SU-DHL-6 (cell line): ENCODE results near the gene SLC35F4.

Experiments
- CTCF ChIP-seq: fragments of 200-600 bp; sonication (generic); IDR thresholded peaks from one replicate; pipeline ENCODE4 v1.5.1; 2017; ENCODE audit warnings: antibody characterized with exemption, mild to moderate bottlenecking, low read length, moderate library complexity; ENCODE audit not compliant: insufficient read depth, poor library complexity, severe bottlenecking
- EZH2phosphoT487 ChIP-seq: fragments of 200-600 bp; sonication (generic), shearing (Covaris generic); conservative IDR thresholded peaks from 2 replicates; pipeline ENCODE4 v1.6.1; 2018; ENCODE audit warnings: mild to moderate bottlenecking, antibody characterized with exemption, low read length, moderate library complexity, mixed read lengths

- TF ChIP-seq EZH2phosphoT487 (no peak), CTCF (no peak)
These were observed 258.8 kb downstream of the SLC35F4 start for GRCh38 chr14:57607086-57607485.
